NB4 (cell line): ENCODE results near the gene STX3.

Experiments used
- DNase-seq: peaks from one replicate; pipeline ENCODE4 v3.0.0; 2010; ENCODE audit warnings: low read depth
- H3K4me3 ChIP-seq: one replicate; pipeline ENCODE4 v1.5.1; 2011; ENCODE audit warnings: mild to moderate bottlenecking, low read depth, low read length, moderate library complexity
- CTCF ChIP-seq: IDR thresholded peaks from one replicate; pipeline ENCODE4 v1.5.1; 2012; ENCODE audit warnings: low read depth, low read length
- MAX ChIP-seq: IDR thresholded peaks from 2 replicates; pipeline ENCODE4 v1.6.1; 2011; ENCODE audit warnings: low read depth, low read length

The STX3 gene

GRCh38 chr11:59854871-59855270, 99.7 kb downstream of the STX3 start:
- TF ChIP-seq CTCF (no peak), MAX (no peak)
- no peak overlapping the region for H3K4me3 ChIP-seq
- DNase-seq, result no peak
